GM19452 (cell line): Measurements from ENCODE around the gene COL6A1.

Experiments
- ATAC-seq: cut with Tn5 transposase; IDR thresholded peaks from one replicate; pipeline ENCODE4 v1.9.1; 2021; ENCODE audit not compliant: unreplicated experiment

The COL6A1 gene

GRCh38 chr21:46023555-46023954 is 42.0 kb downstream of the COL6A1 start:
- ATAC-seq: no peak

GRCh38 chr21:46024141-46024540 is 42.6 kb downstream of the COL6A1 start:
- no peak for ATAC-seq

- ATAC-seq: no peak
Observed at GRCh38 chr21:46025113-46025770, 43.7 kb downstream of the COL6A1 start.

- ATAC-seq: no peak
Observed at GRCh38 chr21:46027851-46028493, 46.4 kb downstream of the COL6A1 start.

- ATAC-seq: no peak
Observed at GRCh38 chr21:46028573-46029091, 47.1 kb downstream of the COL6A1 start.

GRCh38 chr21:46029186-46029924 is 47.8 kb downstream of the COL6A1 start:
- ATAC-seq: no peak

GRCh38 chr21:46031484-46031883 is 49.9 kb downstream of the COL6A1 start:
- ATAC-seq: no peak

GRCh38 chr21:46032100-46032499 is 50.5 kb downstream of the COL6A1 start:
- ATAC-seq: no peak

- ATAC-seq: no peak
Observed at GRCh38 chr21:46033410-46034400, 52.1 kb downstream of the COL6A1 start.

- ATAC-seq: no peak
Observed at GRCh38 chr21:46035809-46036695, 54.5 kb downstream of the COL6A1 start.

GRCh38 chr21:46036696-46037330 is 55.2 kb downstream of the COL6A1 start:
- ATAC-seq: no peak

GRCh38 chr21:46037331-46038325 is 56.1 kb downstream of the COL6A1 start:
- no peak for ATAC-seq

GRCh38 chr21:46038341-46038829 is 56.8 kb downstream of the COL6A1 start:
- ATAC-seq: no peak

- no peak for ATAC-seq
Observed at GRCh38 chr21:46038871-46039397, 57.4 kb downstream of the COL6A1 start.

GRCh38 chr21:46039891-46040660 is 58.5 kb downstream of the COL6A1 start:
- ATAC-seq: no peak

GRCh38 chr21:46040707-46041106 is 59.1 kb downstream of the COL6A1 start:
- ATAC-seq: no peak

GRCh38 chr21:46041183-46041582 is 59.6 kb downstream of the COL6A1 start:
- no peak for ATAC-seq
